Keratinocyte (primary cell): ENCODE results near the gene SLC2A9. TPM values are rescaled to one million over a fixed set of nuclear protein-coding genes. Genes with fewer than 3 reads are reported as not detected.
A peak's percentile ranks its signal among the peaks of the same experiment; 100 is the strongest.

Experiments
- DNase-seq: peaks from one replicate; pipeline ENCODE4 v3.0.0-alpha.2; 2011; ENCODE audit warnings: low read depth, missing footprints, low spot score
- FAIRE-seq: peaks from 2 replicates; lab custom pipeline; 2011; peaks lifted over from hg19 to GRCh38; lab: Jason Lieb, UNC
- H2AFZ ChIP-seq: 2 replicates; pipeline ENCODE4 v1.6.0; 2012; ENCODE audit warnings: low read length, control low read depth, inconsistent platforms; ENCODE audit not compliant: control insufficient read depth
- H3K27ac ChIP-seq: 2 replicates; pipeline ENCODE4 v1.5.1; 2011; ENCODE audit warnings: low read length; ENCODE audit not compliant: control insufficient read depth, insufficient read depth
- H3K27me3 ChIP-seq: 3 replicates; pipeline ENCODE4 v1.6.0; 2011; ENCODE audit warnings: low read length; ENCODE audit not compliant: control insufficient read depth, insufficient read depth; ENCODE audit errors: extremely low read depth
- H3K36me3 ChIP-seq, 2 experiments: 2 replicates in 1 of 2; 3 replicates in 1 of 2; pipeline ENCODE4 v1.5.1; 2011; ENCODE audit warnings: low read length in 2 of 2, mild to moderate bottlenecking in 1 of 2; ENCODE audit not compliant: control insufficient read depth in 2 of 2, insufficient read depth in 2 of 2; ENCODE audit errors: extremely low read depth in 1 of 2
- H3K4me1 ChIP-seq: 3 replicates; pipeline ENCODE4 v1.5.1; 2011; ENCODE audit warnings: low read length; ENCODE audit not compliant: control insufficient read depth, insufficient read depth; ENCODE audit errors: extremely low read depth
- H3K4me2 ChIP-seq: 3 replicates; pipeline ENCODE4 v1.6.0; 2011; ENCODE audit warnings: low read depth, low read length; ENCODE audit not compliant: control insufficient read depth, insufficient read depth; ENCODE audit errors: extremely low read depth
- H3K4me3 ChIP-seq, 3 experiments: fragments of 200-600 bp in 1 of 3; sonication (generic) in 1 of 3; 2 replicates in 2 of 3; 3 replicates in 1 of 3; pipeline ENCODE4 v1.5.1; 2011 to 2016; ENCODE audit warnings: low read length in 3 of 3, mild to moderate bottlenecking in 3 of 3, control low read depth in 2 of 3, inconsistent platforms in 1 of 3, low read depth in 1 of 3, mixed read lengths in 1 of 3, mixed run types in 1 of 3, moderate library complexity in 1 of 3; ENCODE audit not compliant: control insufficient read depth in 2 of 3, insufficient read depth in 2 of 3; ENCODE audit errors: extremely low read depth in 1 of 3
- H3K79me2 ChIP-seq: 2 replicates; pipeline ENCODE4 v1.6.0; 2012; ENCODE audit warnings: low read length; ENCODE audit not compliant: control insufficient read depth, insufficient read depth
- H3K9ac ChIP-seq: 3 replicates; pipeline ENCODE4 v1.6.0; 2011; ENCODE audit warnings: low read length; ENCODE audit not compliant: control insufficient read depth, insufficient read depth; ENCODE audit errors: extremely low read depth
- H3K9me1 ChIP-seq: 3 replicates; pipeline ENCODE4 v1.6.0; 2011; ENCODE audit warnings: low read length; ENCODE audit not compliant: control insufficient read depth, insufficient read depth; ENCODE audit errors: extremely low read depth
- H3K9me3 ChIP-seq: 2 replicates; pipeline ENCODE4 v1.5.1; 2012; ENCODE audit warnings: low read depth, low read length; ENCODE audit not compliant: control insufficient read depth
- H4K20me1 ChIP-seq: 3 replicates; pipeline ENCODE4 v1.6.0; 2011; ENCODE audit warnings: low read length; ENCODE audit not compliant: control insufficient read depth, insufficient read depth; ENCODE audit errors: extremely low read depth
- CTCF ChIP-seq, 3 experiments: IDR thresholded peaks in 1 of 3; conservative IDR thresholded peaks in 1 of 3; optimal IDR thresholded peaks in 1 of 3; 2 replicates in 2 of 3; 3 replicates in 1 of 3; pipeline versions ENCODE3 to v1.5.1; 2011; ENCODE audit warnings: low read length in 3 of 3, mild to moderate bottlenecking in 3 of 3, moderate library complexity in 2 of 3, control low read depth in 1 of 3, inconsistent platforms in 1 of 3; ENCODE audit not compliant: insufficient read depth in 2 of 3; ENCODE audit errors: extremely low read depth in 1 of 3
- EZH2 ChIP-seq: IDR thresholded peaks from one replicate; pipeline ENCODE4 v1.6.1; 2012; ENCODE audit warnings: inconsistent platforms, mild to moderate bottlenecking, low read length, moderate library complexity
- dilution Hi-C: fragments of 300-500 bp; cut with MboI; formaldehyde crosslinking; loops from one replicate; pipeline ENCODE4 v1.7.0; 2020; ENCODE audit warnings: low sequenced_read_pairs; ENCODE audit not compliant: extremely low pct_ligation_motif_present
- polyA plus RNA-seq, 5 experiments: library from polyadenylated mRNA; depleted of rRNA in 3 of 5; stranded (reverse) in 3 of 5; stranded (forward) in 1 of 5; unstranded in 1 of 5; fragments of >200 nt; gene quantifications; 1 replicate in 1 of 5; 2 replicates in 3 of 5; 3 replicates in 1 of 5; pipeline versions ENCODE4 v1.2.1 to v1.2.3, GENCODE V29; 2011 to 2012; ENCODE audit warnings: missing spikeins in 2 of 5, low read depth in 1 of 5, low replicate concordance in 1 of 5

Gene SLC2A9
- polyA plus RNA-seq, 1 donor (not counting 4 experiments of a cell fraction or from before 2014, with no cell fraction given): 37.3 TPM

- H3K9me1 ChIP-seq: no peaks in the 10 kb centered on the region
Observed at GRCh38 chr4:9899306-9900055, 121.8 kb downstream of the SLC2A9 start.

GRCh38 chr4:9898596-9899305, 122.5 kb downstream of the SLC2A9 start:
- TF ChIP-seq EZH2 (no peak), CTCF (optimal IDR thresholded peaks at IDR 0.05 in 1 of 3, IDR thresholded peaks at IDR 0.05 in 1 of 3, conservative IDR thresholded peaks at IDR 0.05 in 1 of 3; ENCODE audit: extremely low read depth in 1 of 3, insufficient read depth in 2 of 3, low read length in 3 of 3) (peak in 2 of 3 experiments; percentile 27 to 40)
- Histone ChIP-seq H3K4me3 (no peak overlapping the region), H3K27me3 (no peaks in the 10 kb centered on the region), H2AFZ (no peak overlapping the region), H3K9me3 (no peaks in the 10 kb centered on the region), H3K27ac (no peak overlapping the region), H3K79me2 (no peaks in the 10 kb centered on the region), H3K4me2 (no peak overlapping the region), H3K9me1 (no peaks in the 10 kb centered on the region), H3K36me3 (peaks cover 2 to 10% of the 10 kb centered on the region in 2 experiments), H4K20me1 (no peaks in the 10 kb centered on the region), H3K4me1 (no peaks in the 10 kb centered on the region), H3K9ac (no peak overlapping the region)
- dilution Hi-C loops: no loop called here
- FAIRE-seq (no peak), DNase-seq (no peak)

More at GRCh38 chr4:9899306-9900055, 121.8 kb downstream of the SLC2A9 start:
- Histone ChIP-seq H3K9ac (no peak overlapping the region), H3K27ac (no peak overlapping the region), H4K20me1 (no peaks in the 10 kb centered on the region), H2AFZ (no peak overlapping the region), H3K4me2 (no peak overlapping the region), H3K79me2 (no peaks in the 10 kb centered on the region), H3K4me1 (no peaks in the 10 kb centered on the region), H3K36me3 (peaks cover 8 to 11% of the 10 kb centered on the region in 2 experiments), H3K4me3 (no peak overlapping the region), H3K9me3 (no peaks in the 10 kb centered on the region), H3K27me3 (no peaks in the 10 kb centered on the region)
- TF ChIP-seq EZH2 (no peak), CTCF (optimal IDR thresholded peaks at IDR 0.05 in 1 of 3, IDR thresholded peaks at IDR 0.05 in 1 of 3, conservative IDR thresholded peaks at IDR 0.05 in 1 of 3; ENCODE audit: extremely low read depth in 1 of 3, insufficient read depth in 2 of 3, low read length in 3 of 3) (no peak)
- no peak for FAIRE-seq
- dilution Hi-C loops: no loop called here
- no peak for DNase-seq
